ENCODE data around the gene ADRM1.

GRCh38 chr20:62349556-62350097, 46.8 kb downstream of the ADRM1 start:
- TF ChIP-seq EZH2 (IDR thresholded peaks at IDR 0.05; ENCODE audit: borderline replicate concordance, low read length) (no peak), CTCF (IDR thresholded peaks at IDR 0.05; ENCODE audit: low read length) (no peak)
